GM21723 (cell line): ENCODE data around the gene ZBTB46.

Source experiments
- ATAC-seq: cut with Tn5 transposase; IDR thresholded peaks from one replicate; pipeline ENCODE4 v1.9.1; 2021; ENCODE audit warnings: mild to moderate bottlenecking, moderate library complexity; ENCODE audit not compliant: unreplicated experiment

ZBTB46 gene

DNA sequence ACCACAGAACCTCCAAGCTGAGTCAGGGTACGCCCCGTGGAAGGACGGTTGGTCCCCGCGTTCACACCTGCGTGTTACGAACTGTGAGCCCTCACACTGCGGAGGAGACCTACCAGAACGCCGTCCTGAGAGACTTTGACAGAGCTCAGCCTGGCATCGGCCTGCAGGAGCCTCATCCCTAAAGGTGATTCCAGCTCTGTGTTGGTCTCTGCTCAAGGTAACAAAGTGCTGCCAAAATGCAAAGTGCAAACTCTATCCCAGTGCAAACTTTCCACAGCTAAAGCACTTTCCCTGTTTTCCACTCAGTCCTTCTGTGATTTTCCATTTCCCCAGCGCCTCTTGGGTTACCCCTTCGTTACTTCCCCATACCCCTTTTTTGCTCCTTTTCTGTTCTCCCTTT is 8.6 kb upstream of the ZBTB46 start:
- no peak for ATAC-seq

DNA sequence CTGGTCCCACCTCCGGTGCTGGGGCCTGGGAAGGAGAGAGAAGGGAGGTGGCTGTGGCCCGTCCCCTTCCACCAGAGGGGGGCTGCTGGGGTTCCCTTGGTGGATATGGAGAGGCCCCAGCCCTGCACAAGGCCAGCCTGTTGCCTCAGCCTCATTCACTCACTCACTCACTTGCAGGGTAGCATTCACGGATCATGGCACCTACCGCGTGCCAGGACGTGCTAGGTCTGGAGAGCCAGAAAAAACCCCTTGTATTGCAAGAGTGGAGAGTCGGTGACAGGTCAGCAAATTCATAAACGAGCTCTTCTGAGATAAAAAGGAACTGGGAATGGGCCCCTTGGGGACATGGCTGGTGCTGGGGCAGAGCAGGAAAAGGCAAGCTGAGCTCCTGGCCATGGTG is 6.4 kb upstream of the ZBTB46 start:
- no peak for ATAC-seq

DNA sequence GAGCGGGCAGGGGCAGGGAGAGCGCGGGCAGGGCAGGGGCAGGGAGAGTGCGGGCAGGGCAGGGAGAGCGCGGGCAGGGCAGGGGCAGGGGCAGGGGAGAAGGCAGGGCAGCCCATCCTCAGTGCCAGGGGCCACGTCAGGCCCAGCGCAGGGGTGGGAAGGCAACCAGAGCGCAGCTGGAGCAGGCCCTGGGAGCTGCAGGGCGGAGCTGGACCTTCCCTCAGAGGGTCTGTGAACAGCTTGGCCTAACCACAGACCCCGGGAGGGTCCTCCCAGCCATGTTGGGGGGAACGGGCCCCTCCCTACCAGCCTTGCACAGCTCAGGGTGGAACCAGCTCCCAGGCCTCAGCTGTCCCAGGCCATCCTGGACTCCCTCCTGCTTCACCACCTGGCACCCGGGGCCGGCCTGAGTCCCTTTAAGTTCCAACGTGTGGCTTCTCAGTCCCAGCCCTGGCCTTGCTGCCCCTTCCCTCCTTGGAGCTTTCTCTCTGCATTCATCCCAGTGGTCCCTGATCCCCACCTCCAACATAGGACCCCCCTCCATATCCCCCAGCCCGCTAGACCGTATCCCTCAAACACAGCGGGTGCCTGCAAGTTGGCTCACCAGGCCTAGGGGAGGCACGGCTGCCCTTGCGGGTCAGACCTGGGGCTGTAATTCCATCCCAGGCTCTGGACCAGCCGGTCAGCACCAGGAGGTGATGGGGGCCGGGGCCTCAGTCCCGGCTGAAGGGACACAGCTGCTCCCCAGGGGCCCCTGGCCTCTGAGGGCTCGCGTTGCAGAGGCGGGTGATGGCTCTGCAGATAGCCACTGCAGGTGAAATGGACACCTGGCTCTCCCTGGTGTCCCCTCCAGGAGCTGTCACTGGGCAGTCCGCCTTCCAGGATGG is 5.6 kb upstream of the ZBTB46 start:
- no peak for ATAC-seq

DNA sequence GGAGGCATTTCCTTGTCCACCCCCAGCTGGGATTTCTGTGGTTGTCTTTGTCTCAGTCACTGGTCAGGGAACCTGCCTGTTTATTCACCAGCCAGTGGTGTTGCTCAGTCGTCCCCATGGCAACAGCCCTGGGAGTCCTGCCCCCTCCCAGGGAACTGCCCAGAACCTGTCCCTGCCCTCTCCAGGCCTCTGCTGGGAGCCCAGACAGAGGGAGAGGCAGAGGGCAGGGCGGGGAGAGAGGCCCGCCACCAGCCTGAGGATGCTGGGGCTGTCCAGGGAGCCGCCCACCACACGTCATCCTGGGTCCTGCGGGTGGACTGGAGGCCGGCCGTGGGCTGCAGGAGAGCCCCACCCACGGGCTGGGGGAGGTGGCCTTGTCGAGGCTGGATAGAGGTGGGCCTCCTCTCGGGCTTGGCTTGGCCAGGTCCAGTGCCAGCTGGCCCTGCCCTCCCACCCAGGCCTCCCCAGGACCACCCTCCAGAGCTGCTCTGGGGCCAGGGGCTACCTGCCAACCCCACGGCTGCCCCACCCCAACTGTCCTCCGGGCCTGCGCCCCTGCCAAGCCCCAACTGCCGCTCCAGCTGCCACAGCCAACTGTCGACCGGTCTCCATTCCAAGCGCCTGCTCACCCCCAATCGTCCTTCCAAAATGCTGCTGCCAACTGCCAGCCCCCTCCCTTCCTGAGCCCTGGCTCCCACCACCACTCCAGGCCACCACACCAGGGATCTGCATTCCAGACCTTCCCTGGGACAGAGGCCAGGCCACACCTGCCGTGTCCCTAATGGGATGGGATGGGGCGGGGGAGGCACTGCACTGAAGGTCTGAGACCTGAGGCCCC is 4.2 kb upstream of the ZBTB46 start:
- ATAC-seq = no peak

DNA sequence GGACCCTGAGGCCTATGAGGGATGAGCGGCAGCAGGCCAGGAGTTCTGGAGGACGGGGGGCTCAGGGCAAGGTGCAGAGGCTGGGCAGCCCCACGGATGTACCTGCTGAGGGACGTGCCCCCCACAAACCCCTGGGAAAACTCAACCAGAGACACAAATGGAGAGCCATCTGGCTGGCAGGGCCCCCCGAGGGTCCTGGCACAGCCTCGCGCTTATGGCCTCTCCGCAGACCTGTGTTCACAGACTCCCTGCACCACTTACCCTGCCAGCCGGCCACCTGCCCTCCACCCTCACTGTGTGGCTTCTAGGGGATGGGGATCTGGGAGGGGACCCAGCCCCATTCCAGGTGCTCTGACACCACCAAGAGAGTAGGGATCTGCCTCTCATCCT is 3.4 kb upstream of the ZBTB46 start:
- ATAC-seq = no peak

DNA sequence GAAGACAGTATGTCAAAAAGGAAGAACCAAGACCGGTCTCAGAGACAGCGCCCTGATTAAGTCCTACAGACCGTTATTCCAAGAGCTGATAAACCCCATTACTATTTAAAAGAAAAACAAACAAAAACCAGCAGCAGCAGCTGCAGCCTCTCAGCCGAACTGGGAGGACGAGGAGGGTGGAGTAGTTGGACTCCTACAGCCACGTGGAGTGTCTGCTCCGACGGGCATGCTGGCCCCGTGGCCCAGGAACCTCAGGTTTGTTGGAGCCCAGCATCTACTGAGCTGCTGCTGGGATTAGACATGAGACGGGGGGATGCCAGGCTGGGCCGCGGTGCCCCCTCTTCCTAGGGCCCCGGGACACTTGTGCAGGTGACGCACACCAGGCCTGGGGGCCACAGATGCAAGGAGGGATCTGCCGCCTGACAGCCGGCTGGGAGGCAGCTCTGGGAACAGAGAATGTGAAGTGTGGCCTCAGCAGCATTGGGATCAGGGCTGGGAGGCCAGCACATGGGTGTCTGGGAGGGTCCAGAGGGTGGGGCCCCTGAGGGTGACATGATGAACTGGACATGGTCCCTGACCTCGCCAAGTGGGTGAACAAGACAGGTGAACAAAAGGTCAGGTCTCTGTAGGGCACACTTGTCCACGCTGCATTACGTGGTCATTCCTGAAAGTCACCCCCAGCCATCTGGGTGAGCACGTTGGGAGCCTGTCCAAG is 2.9 kb upstream of the ZBTB46 start:
- ATAC-seq = no peak

DNA sequence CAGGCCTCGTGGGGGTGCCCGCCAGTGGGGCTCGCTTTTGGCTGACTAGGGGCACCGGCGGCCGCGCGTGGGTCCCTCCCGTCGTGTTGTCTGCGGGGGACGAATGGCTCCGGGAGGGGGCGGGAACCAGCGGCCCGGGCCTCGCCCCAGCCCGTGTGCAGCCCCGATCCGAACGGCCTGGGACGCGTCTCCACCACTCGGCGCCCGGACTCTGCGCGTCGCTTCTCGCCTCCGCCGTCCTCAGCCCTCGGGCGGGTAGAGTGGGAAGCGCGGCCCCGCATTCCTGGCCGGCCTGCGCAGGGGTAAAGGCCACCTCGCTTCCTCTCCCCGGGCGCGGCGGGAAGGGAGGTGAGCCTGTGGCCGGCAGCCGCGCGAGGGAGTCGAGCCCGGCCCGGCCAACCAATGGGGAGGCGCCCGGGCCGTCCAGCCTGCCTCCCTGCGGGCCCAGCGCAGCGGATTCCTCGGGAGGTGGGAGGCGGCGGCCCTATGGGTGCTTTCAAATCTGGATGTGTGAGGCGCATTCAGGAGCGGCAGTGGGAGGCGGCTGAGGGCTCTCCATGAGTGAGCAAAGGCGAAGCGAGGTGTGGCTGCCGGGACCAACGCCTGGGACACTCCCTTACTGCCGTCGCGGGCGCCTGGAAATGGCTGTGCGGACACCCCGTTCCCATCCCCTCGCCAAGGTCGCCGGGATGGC is 1.1 kb upstream of the ZBTB46 start:
- no peak for ATAC-seq

DNA sequence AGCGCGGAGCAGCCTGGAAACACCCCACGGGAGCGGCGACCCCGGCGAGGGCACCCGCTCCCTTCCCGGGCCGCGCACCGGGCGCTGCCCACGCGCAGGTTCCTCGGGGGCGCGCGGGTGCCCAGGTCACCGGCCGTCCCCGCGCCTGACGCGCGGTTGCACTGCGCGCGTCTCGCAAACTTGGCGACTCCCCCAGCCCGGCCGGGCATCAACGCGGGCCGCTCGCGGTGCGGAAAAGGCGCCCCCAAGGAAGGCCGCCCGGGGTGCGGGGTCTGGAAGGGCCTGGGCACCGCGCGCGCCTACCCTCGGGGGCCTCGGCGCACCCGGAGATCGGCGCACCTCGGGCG is 555 bp upstream of the ZBTB46 start:
- ATAC-seq = no peak

DNA sequence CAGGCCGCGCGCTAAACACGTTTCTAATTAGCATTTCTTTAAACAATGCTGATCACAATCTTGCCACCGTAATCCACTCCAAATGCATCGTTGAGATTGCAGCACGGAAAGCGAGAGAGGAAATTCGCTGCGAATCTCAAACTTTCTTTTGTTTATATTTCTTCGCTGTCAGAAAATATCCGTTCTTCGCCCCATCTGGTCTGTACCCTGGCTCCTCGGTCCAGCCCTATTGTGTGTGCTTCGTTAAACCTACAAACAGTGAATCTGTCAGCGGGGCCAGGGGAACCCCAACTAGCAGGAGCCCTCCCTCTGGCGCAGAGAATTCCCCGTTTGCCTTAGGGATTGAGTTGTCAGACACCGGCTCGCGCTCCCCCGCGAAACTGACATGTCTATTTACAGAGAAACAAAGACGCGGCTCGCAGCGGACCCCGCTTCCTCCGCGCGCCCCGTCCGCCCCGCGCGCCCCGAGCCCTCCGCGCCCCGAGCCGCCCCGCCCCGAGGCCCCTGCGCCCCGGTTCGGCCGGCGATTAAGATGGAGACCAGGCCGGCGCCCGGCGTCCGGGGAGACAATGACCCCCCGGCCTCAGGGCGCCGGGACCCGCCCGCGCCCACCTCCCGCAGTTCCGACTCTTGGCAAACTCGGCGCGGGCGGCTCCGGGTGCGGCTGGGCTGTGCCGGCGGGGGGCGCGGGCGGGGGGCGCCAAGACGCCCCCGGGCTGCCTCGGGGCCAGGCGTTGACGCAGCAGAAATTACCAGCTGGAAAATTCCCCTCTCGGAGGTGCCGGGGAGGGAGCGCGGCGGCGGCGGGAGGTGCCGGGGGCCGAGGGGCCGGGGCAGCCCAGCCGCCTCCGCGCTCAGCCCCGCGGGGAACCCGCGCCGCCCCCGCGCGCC is 874 bp downstream of the ZBTB46 start:
- no peak for ATAC-seq

DNA sequence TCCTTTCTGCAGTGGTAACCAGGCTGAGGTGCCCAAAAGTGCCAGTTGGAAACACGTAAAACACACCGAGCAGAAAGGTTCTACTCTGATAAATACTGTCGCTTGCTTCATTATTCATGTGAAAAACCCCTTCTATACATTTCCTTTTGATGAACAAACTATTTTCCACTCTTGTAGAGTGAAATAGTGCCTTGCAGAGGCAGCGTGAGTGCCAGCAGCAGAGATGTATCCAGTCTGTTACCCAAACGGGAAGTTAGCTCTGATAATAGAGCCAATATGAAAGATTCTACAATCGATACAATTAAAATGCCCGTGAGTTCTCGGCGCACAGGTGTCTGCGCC is 1.5 kb downstream of the ZBTB46 start:
- ATAC-seq = no peak

DNA sequence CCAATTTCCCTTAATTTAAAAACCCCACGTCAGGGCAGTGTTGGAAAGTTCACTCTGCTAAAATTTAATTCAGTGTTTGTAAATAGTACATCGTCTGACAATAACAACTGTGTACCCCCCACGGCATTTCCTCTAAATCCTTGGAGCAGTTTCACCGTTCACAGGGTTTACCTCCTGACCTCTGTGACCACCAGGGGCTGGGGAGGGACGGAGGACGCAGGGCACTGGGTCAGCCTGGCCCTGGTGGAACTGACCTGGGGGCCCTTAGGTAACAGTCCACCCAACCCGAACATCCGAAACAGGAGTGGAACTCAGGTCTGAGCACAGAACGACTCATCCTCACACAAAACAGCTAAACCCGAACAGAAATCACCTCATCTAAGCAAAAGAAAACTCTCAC is 2.1 kb downstream of the ZBTB46 start:
- no peak for ATAC-seq

DNA sequence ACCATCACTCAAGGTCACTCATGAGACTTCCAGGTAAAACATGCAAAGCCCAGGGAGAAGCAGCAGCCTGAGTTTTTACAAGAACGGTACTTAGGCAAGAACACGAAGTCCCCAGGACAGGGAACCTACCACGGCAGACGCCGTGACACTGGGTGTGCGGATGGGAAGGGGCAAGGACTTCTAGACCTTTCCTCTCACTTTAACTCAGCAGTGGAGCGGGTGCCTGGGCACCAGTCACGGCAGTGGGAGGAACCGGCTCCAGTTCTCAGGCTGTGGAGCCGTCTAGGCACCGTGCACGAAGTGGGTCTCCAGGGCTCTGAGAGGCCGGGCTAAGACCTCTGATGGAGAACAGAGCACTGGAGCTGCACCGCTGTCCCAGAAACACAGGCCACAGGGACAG is 2.5 kb downstream of the ZBTB46 start:
- no peak for ATAC-seq

DNA sequence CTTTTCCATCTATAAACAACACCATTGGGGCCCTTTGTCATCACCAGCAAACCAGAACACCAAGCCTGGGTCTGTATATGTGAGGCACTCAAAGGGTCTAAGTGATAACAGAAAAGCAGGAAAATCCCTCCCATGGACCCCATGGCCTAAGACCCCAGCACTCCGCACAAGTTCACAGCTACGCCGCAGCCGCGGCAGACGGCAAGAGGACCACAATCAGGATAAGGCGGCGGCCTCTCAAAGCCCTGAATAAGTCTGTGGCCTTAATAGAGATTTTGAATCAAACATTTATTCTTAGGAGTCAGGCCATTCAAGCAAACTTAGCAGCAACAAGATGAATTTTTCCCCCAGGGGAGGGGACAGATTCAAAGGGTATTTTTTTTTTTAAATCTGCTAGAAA is 2.9 kb downstream of the ZBTB46 start:
- no peak for ATAC-seq

DNA sequence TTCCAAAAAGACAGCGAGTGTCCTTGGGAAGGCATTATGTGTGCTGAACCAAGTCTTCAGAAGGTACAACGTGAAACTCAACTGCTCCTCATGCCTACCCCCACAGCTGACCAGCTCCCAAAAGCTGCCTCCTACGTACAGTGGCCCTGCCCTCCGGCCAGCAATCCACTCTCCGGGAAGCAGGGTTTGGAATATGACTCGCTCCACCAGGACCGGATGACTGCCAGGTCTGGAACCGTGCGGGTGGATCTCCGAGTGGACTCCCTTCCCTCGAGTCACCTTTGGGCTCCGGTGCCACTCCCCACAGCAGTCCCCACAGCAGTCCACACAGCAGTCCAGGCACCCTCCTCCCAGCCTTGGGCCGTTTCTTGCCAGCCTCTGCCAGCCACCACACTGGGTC is 4.3 kb downstream of the ZBTB46 start:
- ATAC-seq = no peak

DNA sequence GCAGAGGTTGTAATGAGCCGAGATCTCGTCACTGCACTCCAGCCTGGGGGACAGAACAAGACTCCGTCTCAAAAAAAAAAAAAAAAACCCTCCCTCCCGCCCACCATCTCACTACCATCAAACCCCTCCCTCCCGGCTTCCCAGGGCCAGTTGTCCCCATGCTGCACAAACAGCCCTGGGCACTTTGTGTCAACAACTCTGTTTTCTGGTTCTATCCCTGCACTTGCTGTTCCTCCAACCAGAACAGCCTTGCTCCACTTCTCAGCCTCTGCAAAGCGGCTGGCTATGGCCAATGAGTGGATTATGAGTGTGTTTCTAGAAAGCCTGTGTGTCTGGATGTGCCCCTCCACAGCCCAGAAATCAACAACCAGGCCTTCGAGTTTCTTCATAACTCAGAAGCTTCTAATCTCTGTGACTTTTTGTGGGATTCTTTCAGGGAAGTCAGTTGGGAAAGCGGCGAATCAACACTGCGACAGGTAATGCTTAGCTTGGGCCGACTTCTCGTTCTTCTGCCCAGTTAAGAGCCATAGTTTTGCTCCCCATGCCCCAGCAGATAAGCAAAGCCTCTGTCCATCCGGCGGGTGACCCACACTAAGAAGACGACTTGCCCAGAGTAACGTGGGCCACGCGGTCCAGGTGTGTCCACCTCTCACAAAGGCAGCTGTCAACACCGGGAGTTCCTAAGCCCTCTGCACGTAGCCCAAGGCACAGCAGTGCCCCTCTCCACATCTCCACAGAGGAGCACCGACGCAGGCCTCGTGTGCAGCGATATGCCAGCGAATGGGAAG is 5.5 kb downstream of the ZBTB46 start:
- ATAC-seq = no peak

DNA sequence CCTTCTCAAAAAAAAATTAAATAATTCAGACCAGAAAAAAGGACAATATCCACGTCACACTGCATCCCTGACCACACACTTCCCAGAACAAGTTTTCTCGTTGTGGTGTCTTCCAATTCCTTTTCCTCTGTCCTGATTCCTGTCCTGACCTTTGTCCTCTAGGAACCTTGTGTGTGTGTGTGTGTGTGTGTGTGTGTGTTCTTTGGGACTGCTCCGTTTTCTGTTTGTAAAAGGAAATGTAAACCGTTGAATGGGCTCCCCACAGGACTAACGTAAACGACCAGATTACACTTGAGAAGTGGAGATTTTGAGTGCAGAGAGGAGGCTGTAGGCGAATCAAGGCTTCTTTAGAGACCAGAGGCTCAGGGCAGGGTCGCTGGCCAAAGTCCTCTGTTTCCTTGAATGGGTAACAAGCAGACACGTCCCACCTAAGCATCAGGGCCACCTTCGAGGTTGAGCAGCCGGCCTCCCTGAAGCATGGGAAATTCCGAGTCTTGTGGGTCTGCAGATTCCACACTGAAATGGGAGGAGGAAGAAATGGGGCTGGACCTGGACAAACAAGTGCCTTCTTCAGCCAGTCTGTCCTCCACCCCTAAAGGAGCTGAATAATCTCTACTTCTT is 7.3 kb downstream of the ZBTB46 start:
- ATAC-seq = no peak

DNA sequence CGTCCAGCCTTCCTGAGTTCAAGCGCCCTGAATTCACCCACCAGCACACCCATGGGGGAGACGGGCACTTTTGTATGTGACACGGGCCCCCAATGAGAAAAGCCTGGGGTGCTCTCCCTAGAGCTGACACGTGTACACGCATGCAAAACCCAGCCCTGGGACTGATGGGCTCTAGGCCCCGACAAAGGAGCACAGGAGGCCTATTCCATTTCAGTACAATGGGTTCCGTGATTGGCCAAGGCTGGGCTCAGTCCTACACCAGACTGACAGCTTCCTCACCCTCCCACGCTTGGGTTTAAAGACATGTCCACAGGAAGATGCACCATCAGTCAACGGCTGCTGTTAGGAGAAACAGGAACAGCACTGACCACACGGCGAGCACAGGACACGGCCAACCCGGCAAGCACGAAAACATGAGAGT is 8.8 kb downstream of the ZBTB46 start:
- ATAC-seq = no peak

DNA sequence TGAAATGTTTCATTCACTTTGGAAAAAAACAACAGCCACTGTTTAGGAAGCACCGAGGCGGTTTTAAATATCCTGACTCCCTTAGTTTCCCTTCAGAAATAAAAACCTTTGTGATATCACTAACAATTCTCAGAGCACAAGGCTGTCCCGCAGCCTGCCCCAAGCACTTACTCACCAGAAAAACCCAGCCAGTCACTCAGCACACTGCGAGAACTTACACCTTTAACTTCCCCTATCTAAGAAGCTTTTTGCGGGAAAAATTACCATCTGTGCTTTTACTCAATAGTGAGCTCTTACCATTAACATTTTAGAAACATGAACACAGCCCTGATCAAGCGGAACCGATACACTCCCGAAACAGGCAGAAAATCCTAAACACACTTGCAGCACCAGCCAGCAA is 9.3 kb downstream of the ZBTB46 start:
- no peak for ATAC-seq
